ENCODE data around the gene MMAB.

GRCh38 chr12:109583733-109584132, 10.4 kb upstream of the MMAB start:
- no peak for TF ChIP-seq GATA2 (IDR thresholded peaks at IDR 0.05; ENCODE audit: insufficient read depth, insufficient read length, low read depth, low read length)
- TF ChIP-seq POLR2A (IDR thresholded peaks at IDR 0.05; ENCODE audit: low read depth, low read length), result no peak
- TF ChIP-seq EZH2 (IDR thresholded peaks at IDR 0.05; ENCODE audit: borderline replicate concordance, low read depth, low read length, severe bottlenecking), result no peak
- TF ChIP-seq JUN (IDR thresholded peaks at IDR 0.05; ENCODE audit: borderline replicate concordance, insufficient read depth, insufficient read length, low read depth), result no peak
- TF ChIP-seq CTCF (IDR thresholded peaks at IDR 0.05; ENCODE audit: extremely low read depth in 1 of 2, insufficient read depth in 1 of 2, low read depth in 1 of 2, low read length in 2 of 2), result no peak
- no peak for TF ChIP-seq POLR2AphosphoS5 (IDR thresholded peaks at IDR 0.05; ENCODE audit: insufficient read depth, low read depth, low read length)
- no peak for TF ChIP-seq FOS (IDR thresholded peaks at IDR 0.05; ENCODE audit: borderline replicate concordance, insufficient read depth, low read length)

All from endothelial cell of umbilical vein (primary cell).